IPS-18c (cell line): ENCODE measurements around the gene SLC24A5.

Source experiments
- H3K4me3 ChIP-seq: 2 replicates; pipeline ENCODE4 v1.7.0; 2013; ENCODE audit warnings: low read depth, mild to moderate bottlenecking, low read length, moderate library complexity; ENCODE audit not compliant: insufficient read depth
- H3K9me3 ChIP-seq: one replicate; pipeline ENCODE4 v1.6.1; 2013; ENCODE audit warnings: mild to moderate bottlenecking, low read length, moderate library complexity; ENCODE audit not compliant: control insufficient read depth, insufficient read depth

The SLC24A5 gene

GRCh38 chr15:48102167-48102566 lies 18.6 kb upstream of the SLC24A5 start:
- no peaks in the 10 kb centered on the region for H3K9me3 ChIP-seq
- no peak overlapping the region for H3K4me3 ChIP-seq

GRCh38 chr15:48103647-48104046 lies 17.1 kb upstream of the SLC24A5 start:
- H3K9me3 ChIP-seq = no peaks in the 10 kb centered on the region
- H3K4me3 ChIP-seq = no peak overlapping the region

GRCh38 chr15:48105936-48106335 lies 14.9 kb upstream of the SLC24A5 start:
- Histone ChIP-seq H3K9me3 (no peaks in the 10 kb centered on the region), H3K4me3 (no peak overlapping the region)

- H3K9me3 ChIP-seq = no peaks in the 10 kb centered on the region
- H3K4me3 ChIP-seq = no peak overlapping the region
Observed at GRCh38 chr15:48109212-48109611, 11.6 kb upstream of the SLC24A5 start.

- Histone ChIP-seq H3K9me3 (no peaks in the 10 kb centered on the region), H3K4me3 (no peak overlapping the region)
Observed at GRCh38 chr15:48109856-48110531, 10.8 kb upstream of the SLC24A5 start.

GRCh38 chr15:48112242-48112641 lies 8.5 kb upstream of the SLC24A5 start:
- Histone ChIP-seq H3K9me3 (no peaks in the 10 kb centered on the region), H3K4me3 (no peak overlapping the region)

GRCh38 chr15:48119277-48119676 lies 1.5 kb upstream of the SLC24A5 start:
- H3K4me3 ChIP-seq = no peak overlapping the region
- no peaks in the 10 kb centered on the region for H3K9me3 ChIP-seq

- H3K4me3 ChIP-seq = no peak overlapping the region
- H3K9me3 ChIP-seq = no peaks in the 10 kb centered on the region
Observed at GRCh38 chr15:48121849-48122248, 1.1 kb downstream of the SLC24A5 start.

GRCh38 chr15:48126667-48127355 lies 6.0 kb downstream of the SLC24A5 start:
- no peak overlapping the region for H3K4me3 ChIP-seq
- H3K9me3 ChIP-seq = no peaks in the 10 kb centered on the region

GRCh38 chr15:48131324-48131723 lies 10.5 kb downstream of the SLC24A5 start:
- no peak overlapping the region for H3K4me3 ChIP-seq
- H3K9me3 ChIP-seq = no peaks in the 10 kb centered on the region

GRCh38 chr15:48132874-48133273 lies 12.1 kb downstream of the SLC24A5 start:
- no peaks in the 10 kb centered on the region for H3K9me3 ChIP-seq
- no peak overlapping the region for H3K4me3 ChIP-seq

- no peaks in the 10 kb centered on the region for H3K9me3 ChIP-seq
Observed at GRCh38 chr15:48143856-48144255, 23.1 kb downstream of the SLC24A5 start.

GRCh38 chr15:48144889-48145288 lies 24.1 kb downstream of the SLC24A5 start:
- Histone ChIP-seq H3K4me3 (no peak overlapping the region), H3K9me3 (no peaks in the 10 kb centered on the region)

More at GRCh38 chr15:48143856-48144255, 23.1 kb downstream of the SLC24A5 start:
- no peak overlapping the region for H3K4me3 ChIP-seq

- no peaks in the 10 kb centered on the region for H3K9me3 ChIP-seq
Observed at GRCh38 chr15:48145923-48146322, 25.1 kb downstream of the SLC24A5 start.

GRCh38 chr15:48147358-48147757 lies 26.6 kb downstream of the SLC24A5 start:
- Histone ChIP-seq H3K4me3 (no peak overlapping the region), H3K9me3 (no peaks in the 10 kb centered on the region)

More at GRCh38 chr15:48145923-48146322, 25.1 kb downstream of the SLC24A5 start:
- no peak overlapping the region for H3K4me3 ChIP-seq

- H3K9me3 ChIP-seq = no peaks in the 10 kb centered on the region
- H3K4me3 ChIP-seq = no peak overlapping the region
Observed at GRCh38 chr15:48149858-48150257, 29.1 kb downstream of the SLC24A5 start.

GRCh38 chr15:48153526-48153925 lies 32.7 kb downstream of the SLC24A5 start:
- no peaks in the 10 kb centered on the region for H3K9me3 ChIP-seq
- no peak overlapping the region for H3K4me3 ChIP-seq

GRCh38 chr15:48168616-48169015 lies 47.8 kb downstream of the SLC24A5 start:
- no peak overlapping the region for H3K4me3 ChIP-seq
- H3K9me3 ChIP-seq = no peaks in the 10 kb centered on the region
